Measurements from ENCODE around the gene HRH2.

Gene HRH2

DNA sequence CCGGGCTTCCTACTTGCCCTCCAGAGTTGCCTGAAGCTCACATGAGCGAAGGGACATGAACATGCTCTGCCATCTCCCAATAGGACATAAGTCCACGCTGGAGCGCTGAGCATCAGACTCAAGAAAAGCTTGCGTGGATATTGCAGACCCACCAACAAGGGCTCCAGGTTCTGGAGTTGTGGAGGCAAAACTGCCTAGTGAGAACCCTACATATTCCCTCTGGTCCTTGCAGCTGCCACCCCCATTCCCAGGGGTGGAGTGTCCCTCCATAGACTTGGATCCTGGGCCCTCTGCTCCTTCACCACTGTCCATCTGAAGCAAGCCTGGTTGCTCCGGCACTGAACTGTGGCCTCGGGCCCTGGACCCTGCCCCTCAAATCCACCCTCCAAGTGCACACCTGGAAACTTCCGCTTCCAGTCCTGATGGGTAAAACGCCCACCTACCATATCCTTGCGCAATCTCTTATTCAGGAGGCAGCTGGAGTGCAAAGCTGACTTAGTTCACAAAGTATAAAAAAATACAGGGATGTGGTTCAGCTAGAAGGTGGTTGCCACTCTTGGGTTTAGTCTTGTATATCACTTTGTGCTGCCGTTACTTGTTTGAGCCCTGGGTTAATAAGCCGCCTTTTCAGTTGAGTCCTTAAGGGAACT is 28.0 kb downstream of the HRH2 start:
- no peak overlapping the region for H3K4me3 ChIP-seq (ENCODE audit: low read depth, low read length)
- TF ChIP-seq, protein P1, sequence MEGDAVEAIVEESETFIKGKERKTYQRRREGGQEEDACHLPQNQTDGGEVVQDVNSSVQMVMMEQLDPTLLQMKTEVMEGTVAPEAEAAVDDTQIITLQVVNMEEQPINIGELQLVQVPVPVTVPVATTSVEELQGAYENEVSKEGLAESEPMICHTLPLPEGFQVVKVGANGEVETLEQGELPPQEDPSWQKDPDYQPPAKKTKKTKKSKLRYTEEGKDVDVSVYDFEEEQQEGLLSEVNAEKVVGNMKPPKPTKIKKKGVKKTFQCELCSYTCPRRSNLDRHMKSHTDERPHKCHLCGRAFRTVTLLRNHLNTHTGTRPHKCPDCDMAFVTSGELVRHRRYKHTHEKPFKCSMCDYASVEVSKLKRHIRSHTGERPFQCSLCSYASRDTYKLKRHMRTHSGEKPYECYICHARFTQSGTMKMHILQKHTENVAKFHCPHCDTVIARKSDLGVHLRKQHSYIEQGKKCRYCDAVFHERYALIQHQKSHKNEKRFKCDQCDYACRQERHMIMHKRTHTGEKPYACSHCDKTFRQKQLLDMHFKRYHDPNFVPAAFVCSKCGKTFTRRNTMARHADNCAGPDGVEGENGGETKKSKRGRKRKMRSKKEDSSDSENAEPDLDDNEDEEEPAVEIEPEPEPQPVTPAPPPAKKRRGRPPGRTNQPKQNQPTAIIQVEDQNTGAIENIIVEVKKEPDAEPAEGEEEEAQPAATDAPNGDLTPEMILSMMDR (IDR thresholded peaks at IDR 0.05; ENCODE audit: control insufficient read depth, extremely low read depth, insufficient read depth) = no peak
- no peak for DNase-seq (ENCODE audit: low read depth)

DNA sequence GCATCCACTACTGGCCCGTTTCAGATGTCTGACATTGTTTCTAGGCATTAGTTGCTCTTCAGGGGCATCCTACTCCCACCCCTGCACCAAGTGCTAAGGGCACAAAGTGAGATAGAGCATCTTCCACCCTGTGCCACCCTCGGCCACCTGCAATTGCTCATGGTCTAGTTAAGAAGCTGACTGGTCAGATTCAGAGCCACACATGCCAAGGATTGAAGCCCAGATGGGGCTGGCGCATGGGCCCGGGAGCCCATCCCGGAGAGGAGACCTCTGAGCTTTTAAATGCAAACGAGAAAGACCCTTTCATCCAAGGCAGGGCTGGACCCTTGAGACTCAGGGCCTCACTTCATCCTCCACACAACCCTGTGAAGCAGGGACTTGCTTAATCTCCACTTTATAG is 28.5 kb downstream of the HRH2 start:
- DNase-seq (ENCODE audit: low read depth) = no peak
- TF ChIP-seq, protein P1 (IDR thresholded peaks at IDR 0.05; ENCODE audit: control insufficient read depth, extremely low read depth, insufficient read depth) = no peak
- no peak overlapping the region for H3K4me3 ChIP-seq (ENCODE audit: low read depth, low read length)

DNA sequence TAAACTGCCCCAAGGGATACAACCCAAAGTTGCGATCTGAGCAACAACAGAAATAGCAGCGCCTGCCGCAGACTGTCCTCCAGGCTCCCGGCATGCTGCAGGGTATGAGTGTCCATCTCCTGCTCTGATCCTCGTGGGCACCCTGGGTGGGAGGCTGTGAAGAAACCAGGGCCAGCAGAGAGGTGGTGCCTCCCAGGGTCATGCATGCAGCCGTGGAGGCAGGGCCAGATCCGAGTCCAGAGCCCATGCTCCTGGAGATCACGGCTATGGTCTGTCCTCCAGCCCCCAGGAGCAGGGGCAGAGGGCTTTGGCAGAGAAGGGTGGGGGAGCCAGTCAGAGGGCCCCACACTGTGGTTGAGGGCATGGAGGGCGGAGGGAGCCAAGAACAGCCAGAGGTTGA is 29.0 kb downstream of the HRH2 start:
- H3K4me3 ChIP-seq (ENCODE audit: low read depth, low read length) = no peak overlapping the region
- TF ChIP-seq, protein P1 (IDR thresholded peaks at IDR 0.05; ENCODE audit: control insufficient read depth, extremely low read depth, insufficient read depth) = no peak
- DNase-seq (ENCODE audit: low read depth) = no peak

DNA sequence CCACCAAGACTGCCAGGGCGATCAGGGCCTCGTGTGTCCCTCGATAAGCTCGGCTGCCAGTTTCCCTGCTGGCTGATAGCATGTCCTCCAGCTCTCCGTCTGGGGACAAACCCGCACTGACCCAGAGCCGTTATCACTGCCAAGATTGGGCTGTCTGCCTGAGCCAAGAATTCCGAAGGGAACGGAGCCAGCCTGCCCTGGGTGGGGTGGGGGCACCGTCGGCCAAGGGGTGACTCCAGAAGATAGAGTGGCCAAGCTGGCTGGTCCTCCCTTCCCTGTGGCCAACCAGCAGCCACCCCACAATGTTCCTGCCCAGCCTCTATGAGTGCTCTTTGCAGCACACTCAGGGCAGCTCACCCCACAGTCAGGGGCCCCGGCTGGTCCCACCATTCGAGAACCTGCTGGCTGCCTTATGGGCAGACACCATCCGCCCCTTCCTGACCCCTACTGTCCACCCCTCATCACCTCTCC is 29.4 kb downstream of the HRH2 start:
- DNase-seq (ENCODE audit: low read depth) = no peak
- TF ChIP-seq, protein P1 (IDR thresholded peaks at IDR 0.05; ENCODE audit: control insufficient read depth, extremely low read depth, insufficient read depth) = no peak

DNA sequence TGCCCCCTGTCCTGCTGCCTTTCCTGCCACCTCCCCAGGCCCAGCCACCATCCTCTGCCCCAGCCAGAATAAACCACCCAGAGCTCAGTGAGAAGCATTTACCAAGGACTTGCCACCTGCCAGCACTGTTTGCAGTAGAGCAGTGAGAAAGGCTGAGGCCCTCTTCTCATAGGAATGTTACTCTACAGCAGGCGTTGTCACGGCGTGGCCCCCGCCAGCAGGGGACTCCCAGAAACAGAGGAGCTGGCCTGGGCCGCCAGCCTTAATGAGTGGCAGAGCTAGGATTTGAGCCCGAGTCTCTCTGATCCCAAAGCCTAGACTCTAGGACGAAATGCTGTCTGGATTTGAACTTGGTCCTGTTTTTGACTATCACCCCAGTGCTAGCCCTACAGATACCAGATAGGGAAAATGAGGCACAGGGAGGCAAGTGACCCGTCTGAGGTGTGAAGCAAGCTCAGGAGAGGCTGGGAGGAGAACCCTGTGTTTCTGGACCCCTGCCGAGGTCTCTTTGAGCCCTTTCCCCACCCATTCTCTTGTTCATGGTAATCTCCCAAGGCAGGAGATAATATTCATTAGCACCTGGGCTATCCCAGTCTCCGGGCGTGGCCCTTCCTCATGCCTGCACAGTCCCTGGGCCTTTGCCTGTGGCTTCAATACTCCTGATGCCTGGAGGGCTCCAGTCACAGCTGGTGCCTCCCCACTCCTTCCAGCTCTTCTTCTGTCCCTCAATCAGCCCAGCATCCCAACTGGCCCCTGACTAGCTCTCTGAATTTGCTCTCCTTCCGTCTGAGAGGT is 30.7 kb downstream of the HRH2 start:
- TF ChIP-seq, protein P1 (IDR thresholded peaks at IDR 0.05; ENCODE audit: control insufficient read depth, extremely low read depth, insufficient read depth) = no peak
- H3K4me3 ChIP-seq (ENCODE audit: low read depth, low read length) = no peak overlapping the region
- no peak for DNase-seq (ENCODE audit: low read depth)

More for the DNA sequence above, 29.4 kb downstream of the HRH2 start:
- no peak overlapping the region for H3K4me3 ChIP-seq (ENCODE audit: low read depth, low read length)

DNA sequence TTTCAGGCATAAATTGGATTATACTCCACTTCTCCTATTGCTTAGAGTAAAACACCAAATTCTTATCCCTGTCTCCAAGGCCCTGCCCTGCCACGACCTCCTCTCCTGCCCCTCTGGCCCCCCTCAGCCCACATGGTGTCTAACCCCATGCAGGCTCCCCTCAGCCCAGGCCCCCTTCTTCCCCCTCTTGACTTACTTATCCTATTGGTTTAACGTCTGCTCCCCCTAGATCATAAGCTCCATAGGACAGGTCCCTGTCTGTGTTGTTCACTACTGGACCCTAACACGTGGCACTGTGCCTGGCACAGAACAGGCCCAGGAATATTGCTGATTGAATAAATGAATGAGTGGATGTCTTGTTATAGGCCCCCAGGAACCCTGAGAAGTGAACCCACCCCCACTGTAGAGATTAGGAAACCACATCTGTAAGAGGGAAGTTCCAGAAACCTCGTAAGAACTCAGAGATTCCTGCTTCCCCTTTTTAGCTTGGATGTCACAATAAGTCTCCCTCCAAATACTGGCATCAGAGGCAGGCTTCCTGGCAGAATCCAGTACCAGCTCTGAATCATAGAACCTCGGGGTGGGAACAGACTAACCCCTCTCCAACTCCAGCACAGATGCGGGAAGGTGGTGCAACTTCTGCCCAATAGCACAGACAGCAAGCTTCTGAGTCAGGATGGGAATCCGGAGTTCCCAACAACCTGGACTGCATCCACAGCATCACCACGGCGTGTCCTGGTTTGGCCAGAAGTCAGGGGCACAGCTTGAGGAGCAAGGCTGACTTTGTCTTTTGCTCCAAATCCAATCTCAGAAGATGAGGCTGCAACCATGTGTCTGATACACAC is 31.5 kb downstream of the HRH2 start:
- DNase-seq (ENCODE audit: low read depth) = no peak
- H3K4me3 ChIP-seq (ENCODE audit: low read depth, low read length) = no peak overlapping the region
- TF ChIP-seq, protein P1 (IDR thresholded peaks at IDR 0.05; ENCODE audit: control insufficient read depth, extremely low read depth, insufficient read depth) = no peak

All from LNCaP clone FGC (cell line).